ENCODE data around the gene ADPRM.

ADPRM gene

GRCh38 chr17:10741416-10742135, 44.2 kb downstream of the ADPRM start:
- no peak for DNase-seq (ENCODE audit: low read depth)

GRCh38 chr17:10742431-10742830, 45.0 kb downstream of the ADPRM start:
- no peak for DNase-seq (ENCODE audit: low read depth)

GRCh38 chr17:10743316-10744009, 46.1 kb downstream of the ADPRM start:
- DNase-seq (ENCODE audit: low read depth), result no peak

GRCh38 chr17:10744501-10745000, 47.2 kb downstream of the ADPRM start:
- DNase-seq (ENCODE audit: low read depth), result no peak

DNA sequence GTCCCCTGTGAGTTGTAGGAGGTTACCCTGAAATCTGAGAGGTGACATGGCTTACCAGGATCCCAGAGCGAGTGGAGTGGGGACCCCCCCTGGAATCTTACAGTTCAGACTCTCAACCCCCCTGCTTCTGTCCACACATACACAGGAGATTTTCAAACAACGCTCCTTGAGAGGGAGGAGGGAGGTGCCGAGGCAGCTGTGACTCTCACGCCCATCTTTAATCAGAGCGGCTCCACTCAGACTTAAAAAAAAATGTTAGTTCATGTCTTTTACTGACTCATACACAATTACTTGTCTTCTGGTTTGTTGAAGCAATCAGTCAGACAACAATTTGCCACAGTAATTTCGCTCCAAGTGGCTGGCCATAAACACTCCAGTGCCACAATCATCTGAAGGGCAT, 47.8 kb downstream of the ADPRM start:
- DNase-seq (ENCODE audit: low read depth), result no peak

GRCh38 chr17:10748531-10749181, 51.3 kb downstream of the ADPRM start:
- no peak for DNase-seq (ENCODE audit: low read depth)

DNA sequence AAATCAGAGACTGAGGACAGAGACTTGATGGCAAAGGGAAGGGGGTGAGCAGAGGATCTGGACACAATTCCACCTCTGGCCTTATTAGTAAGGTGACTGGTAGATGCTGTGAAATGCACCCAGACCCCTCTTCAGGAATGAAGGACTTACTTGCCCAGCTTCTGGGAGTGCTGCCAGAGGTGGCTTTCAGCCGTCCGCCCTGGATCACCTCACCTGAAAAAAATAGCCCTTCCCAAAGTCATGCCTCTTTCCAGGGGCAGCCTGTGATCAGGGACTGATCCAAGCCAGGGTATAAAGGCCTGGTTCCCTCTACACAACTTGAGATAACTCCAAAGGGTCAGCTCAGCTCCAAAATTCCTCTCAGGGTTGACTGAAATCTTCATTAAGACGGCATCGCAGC, 52.8 kb downstream of the ADPRM start:
- no peak for DNase-seq (ENCODE audit: low read depth)

DNA sequence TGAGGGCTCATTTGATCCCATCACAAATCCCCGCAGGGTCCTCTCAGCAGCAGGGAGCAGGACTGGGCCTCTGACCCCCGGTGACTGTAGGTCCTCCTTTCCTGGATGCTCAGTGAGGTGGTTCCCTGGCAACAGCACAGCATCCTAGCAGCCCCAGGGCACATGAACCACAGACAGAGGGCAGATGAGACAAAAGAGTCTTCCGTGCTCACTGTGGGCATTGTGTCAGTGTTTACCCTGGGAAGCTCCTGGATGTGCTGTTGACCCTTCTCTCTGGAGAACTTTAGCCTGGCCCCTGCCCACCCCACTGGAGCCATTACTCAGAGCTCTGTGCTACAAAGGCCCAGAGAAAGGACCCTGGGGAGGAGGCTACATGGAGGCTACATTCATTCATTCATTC, 54.2 kb downstream of the ADPRM start:
- no peak for DNase-seq (ENCODE audit: low read depth)

- no peak for DNase-seq (ENCODE audit: low read depth)
These were observed 55.3 kb downstream of the ADPRM start for GRCh38 chr17:10752696-10753095.

DNA sequence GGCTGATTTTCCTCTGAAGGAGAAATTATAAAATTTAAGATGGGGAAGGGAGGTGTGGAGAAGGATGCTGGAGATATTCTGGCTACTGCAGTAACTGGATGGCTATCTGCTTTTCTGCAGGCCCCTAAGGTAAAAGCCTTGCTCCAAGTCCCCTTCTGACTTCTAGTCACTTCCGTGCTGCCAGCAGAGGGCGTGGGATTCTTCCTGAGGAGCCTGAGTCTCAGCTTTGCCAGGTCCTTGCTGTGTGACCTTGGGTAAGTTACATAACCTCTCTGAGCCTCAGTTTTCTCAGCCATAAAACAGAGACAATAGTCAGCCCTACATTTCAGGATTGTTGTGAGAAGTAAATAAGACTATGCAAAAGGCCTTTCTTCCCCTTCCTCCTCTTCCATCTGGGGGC, 56.7 kb downstream of the ADPRM start:
- DNase-seq (ENCODE audit: low read depth), result no peak

DNA sequence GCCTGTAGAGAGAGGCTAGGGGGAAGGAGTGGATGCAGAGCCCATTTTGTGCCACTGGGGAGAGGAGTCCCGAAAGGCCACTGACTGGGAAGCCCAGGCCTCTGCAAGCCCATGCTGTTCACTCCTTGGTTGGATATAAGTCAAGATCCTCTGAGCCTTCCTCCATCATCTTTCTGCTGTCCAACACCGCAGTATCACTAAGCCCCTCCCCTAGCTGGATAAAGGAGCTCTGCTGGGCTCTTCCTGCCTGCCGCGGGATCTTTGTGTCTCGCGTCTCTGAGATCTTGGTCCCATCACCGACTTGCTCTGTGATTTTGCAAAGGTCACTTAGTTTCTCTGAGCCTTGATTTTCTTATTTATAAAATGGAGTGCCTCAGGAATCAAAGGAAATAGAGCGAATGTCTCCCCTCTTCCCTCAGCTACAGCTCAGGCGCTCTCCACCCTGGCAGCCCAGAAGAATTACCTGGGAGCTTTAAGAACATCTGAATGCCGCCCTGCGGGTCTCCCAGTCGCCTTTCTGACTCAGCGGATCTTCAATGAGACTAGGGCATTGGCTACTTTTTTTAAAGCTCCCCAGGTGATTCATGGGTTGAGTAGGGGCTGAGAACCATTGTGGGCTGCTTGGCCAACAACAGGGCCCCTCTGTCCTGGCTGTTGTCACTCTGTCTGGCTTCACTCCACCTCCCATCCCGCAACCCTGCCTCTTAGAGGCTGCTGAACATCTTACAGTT, 57.6 kb downstream of the ADPRM start:
- no peak for DNase-seq (ENCODE audit: low read depth)

- DNase-seq (ENCODE audit: low read depth), result no peak
These were observed 58.3 kb downstream of the ADPRM start for GRCh38 chr17:10755592-10756127.

GRCh38 chr17:10756185-10756584, 58.8 kb downstream of the ADPRM start:
- DNase-seq (ENCODE audit: low read depth), result no peak

GRCh38 chr17:10756619-10757018, 59.2 kb downstream of the ADPRM start:
- DNase-seq (ENCODE audit: low read depth), result no peak

- no peak for DNase-seq (ENCODE audit: low read depth)
These were observed 59.7 kb downstream of the ADPRM start for GRCh38 chr17:10757067-10757466.

DNA sequence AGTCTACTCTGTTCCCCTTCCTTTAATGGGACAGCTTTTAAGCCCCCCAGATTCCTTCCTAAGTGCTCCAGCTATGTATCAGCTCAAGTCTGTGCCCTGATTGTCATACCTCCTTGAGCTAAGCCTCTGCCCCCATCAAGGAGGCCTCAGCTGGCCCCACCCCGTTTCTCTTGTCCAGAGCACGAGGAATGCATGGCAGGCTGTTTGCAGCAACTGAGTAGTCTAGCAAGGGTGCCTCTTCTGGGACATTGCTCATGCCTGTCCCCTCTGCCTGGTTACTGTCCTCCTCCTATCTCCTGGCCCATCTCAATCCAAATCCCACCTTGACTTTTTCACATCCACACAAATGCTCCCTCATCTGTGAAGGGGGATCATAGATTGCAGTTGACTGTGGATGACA, 60.3 kb downstream of the ADPRM start:
- DNase-seq (ENCODE audit: low read depth), result no peak

DNA sequence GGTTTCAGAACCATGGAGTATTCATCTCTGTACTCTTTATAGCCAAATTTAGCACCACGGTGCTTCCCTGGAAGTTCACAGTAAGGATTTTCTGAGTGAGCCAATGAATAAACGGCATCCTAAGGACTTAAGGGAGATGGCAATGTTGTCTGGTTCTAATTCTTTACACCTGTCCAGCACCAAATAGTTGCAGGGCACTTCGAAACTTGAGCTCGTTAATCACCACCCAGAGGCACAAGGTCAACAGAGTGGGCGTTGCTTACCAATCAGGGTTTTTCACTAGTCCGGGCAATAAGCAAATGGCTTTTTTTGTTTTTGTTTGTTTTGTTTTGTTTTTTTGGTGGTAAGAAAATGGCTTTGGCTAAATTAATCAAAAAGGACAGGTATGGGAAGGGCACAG, 60.7 kb downstream of the ADPRM start:
- DNase-seq (ENCODE audit: low read depth), result no peak

Measured in activated gamma-delta T cell treated with anti-CD3 and anti-CD28 coated beads, Interleukin-2, amount 50 U/mL, for 16 hours (primary cell).